ENCODE results near the gene SRM. TPM values are rescaled to one million over a fixed set of nuclear protein-coding genes. Genes with fewer than 3 reads are reported as not detected.

Gene SRM
- total RNA-seq (2022; extraction: Qiagen RNA extraction; ENCODE audit: low read depth), result 140 to 231 TPM (median 195 TPM) in 5 replicates

GRCh38 chr1:11059968-11060830 is at the start of gene SRM:
Gene SRM, minus strand, starts transcription at chr1:11060018. Its CDS starts 75 bp downstream, at chr1:11059943.

GRCh38 chr1:11099310-11100148 is 39.7 kb upstream of the SRM start, which contains the start of gene EXOSC10:
Gene EXOSC10, minus strand, starts transcription at chr1:11099869. Its CDS starts 38 bp downstream, at chr1:11099831.

GRCh38 chr1:11046625-11047365 is 13.0 kb downstream of the SRM start, which contains the start of gene MASP2:
Gene MASP2, minus strand, starts transcription at chr1:11047239. Its CDS starts 32 bp downstream, at chr1:11047207.

GRCh38 chr1:11012260-11013159 is 47.3 kb downstream of the SRM start, which contains the start of gene TARDBP:
Gene TARDBP, plus strand, starts transcription at chr1:11012654. Its CDS starts 1,074 bp downstream, at chr1:11013728.

Other genes starting within 250 kb of the SRM start
- 186 to 213 TPM (median 210 TPM) in 5 replicates for gene TARDBP, start 47.4 kb downstream of the SRM start, total RNA-seq (2022; extraction: Qiagen RNA extraction; ENCODE audit: low read depth)
- gene MASP2, start 12.8 kb downstream of the SRM start, total RNA-seq (2022; extraction: Qiagen RNA extraction; ENCODE audit: low read depth), result 0.06 to 0.31 TPM (median 0.09 TPM) in 5 replicates
- 37.2 to 40.8 TPM (median 38.1 TPM) in 5 replicates for gene EXOSC10, start 39.9 kb upstream of the SRM start, total RNA-seq (2022; extraction: Qiagen RNA extraction; ENCODE audit: low read depth)
- gene ANGPTL7, start 129.3 kb upstream of the SRM start, total RNA-seq (2022; extraction: Qiagen RNA extraction; ENCODE audit: low read depth), result not detected in 5 replicates
- gene MTOR, start 202.5 kb upstream of the SRM start, total RNA-seq (2022; extraction: Qiagen RNA extraction; ENCODE audit: low read depth), result 12.1 to 17.0 TPM (median 15.2 TPM) in 5 replicates
- 16.2 to 18.3 TPM (median 17.8 TPM) in 5 replicates for gene UBIAD1, start 213.2 kb upstream of the SRM start, total RNA-seq (2022; extraction: Qiagen RNA extraction; ENCODE audit: low read depth)